Stimulated activated CD4-positive, alpha-beta T cell treated with anti-CD3 and anti-CD28 coated beads, Interleukin-1b, Interleukin-23, amount 100 ng/mL, for 24 hours (primary cell): Measurements from ENCODE around the gene DDX39A.
"Not testable (repeated sequence)": the region's sequence is repeated elsewhere in the genome, so short reads cannot be mapped to it uniquely, and the experiment has no call there.

Experiments used
- DNase-seq, 4 experiments: peaks; one replicate each; pipeline ENCODE4 v3.0.0-alpha.2; 2020; ENCODE audit warnings: low read depth in 4 of 4, low spot score in 1 of 4

DDX39A gene

DNA sequence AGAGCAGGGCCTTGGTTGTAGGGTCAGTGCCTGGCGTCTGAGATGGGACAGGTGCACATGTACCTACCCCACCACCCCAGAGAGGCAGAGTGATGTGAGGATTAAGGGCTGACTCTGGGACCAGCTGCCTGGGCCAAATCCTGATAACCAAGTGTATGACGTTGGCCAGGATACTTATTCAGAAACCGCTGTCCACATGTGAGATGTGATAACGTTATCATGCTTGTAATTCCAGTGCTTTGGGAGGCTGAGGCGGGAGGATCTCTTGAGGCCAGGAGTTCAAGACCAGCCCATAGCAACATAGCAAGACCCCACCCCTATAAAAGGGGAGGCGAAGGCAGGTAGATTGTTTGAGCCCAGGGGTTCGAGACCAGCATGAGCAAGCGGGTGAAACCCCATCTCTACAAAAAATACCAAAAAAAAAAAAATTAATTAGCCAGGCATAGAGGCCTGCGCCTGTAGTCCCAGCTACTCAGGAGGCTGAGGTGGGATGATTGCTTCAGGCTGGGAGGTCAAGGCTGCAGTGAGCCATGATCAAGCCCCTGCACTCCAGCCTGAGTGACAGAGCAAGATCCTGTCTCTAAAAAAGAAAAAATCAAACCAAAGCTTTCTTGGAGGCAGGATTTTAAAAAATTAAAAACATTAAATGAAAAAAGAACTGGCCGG is 27.9 kb downstream of the DDX39A start:
- DNase-seq = no peak

DNA sequence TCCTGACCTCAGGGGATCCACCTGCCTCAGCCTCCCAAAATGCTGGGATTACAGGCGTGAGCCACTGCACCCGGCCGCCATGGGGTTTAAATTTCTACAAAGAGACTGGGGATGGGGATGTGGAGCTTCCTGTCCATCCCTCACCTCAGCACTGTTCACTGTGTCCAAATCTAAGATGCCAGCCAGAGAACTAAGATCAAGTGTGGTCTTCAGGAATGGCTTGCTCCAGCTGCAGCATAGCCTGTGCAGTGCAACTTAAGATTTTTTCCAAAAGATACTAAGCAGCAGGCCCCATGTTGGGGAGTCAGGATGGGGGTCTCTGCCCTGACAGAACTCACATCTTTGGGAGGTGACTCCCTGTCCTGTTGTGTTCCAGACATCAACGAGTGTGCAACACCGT is 28.6 kb downstream of the DDX39A start:
- DNase-seq = no peak

DNA sequence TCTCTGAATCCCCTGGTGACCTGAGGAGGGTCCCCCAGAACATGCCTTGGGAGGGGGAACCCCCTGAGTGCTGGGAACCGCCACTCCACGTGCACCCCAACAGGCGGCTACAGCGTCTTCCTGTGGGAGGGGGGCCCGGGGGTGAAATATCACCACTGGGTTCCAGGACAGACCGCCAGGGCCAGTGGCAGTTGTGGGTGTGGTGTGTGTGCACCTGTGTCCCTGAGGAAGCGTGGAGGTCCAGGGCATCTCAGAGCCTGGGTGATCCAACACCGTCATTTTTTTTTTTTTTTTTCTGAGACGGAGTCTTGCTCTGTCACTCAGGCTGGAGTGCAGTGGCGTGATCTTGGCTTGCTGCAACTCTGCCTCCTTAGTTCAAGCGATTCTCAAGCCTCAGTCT is 33.6 kb downstream of the DDX39A start:
- no peak for DNase-seq

DNA sequence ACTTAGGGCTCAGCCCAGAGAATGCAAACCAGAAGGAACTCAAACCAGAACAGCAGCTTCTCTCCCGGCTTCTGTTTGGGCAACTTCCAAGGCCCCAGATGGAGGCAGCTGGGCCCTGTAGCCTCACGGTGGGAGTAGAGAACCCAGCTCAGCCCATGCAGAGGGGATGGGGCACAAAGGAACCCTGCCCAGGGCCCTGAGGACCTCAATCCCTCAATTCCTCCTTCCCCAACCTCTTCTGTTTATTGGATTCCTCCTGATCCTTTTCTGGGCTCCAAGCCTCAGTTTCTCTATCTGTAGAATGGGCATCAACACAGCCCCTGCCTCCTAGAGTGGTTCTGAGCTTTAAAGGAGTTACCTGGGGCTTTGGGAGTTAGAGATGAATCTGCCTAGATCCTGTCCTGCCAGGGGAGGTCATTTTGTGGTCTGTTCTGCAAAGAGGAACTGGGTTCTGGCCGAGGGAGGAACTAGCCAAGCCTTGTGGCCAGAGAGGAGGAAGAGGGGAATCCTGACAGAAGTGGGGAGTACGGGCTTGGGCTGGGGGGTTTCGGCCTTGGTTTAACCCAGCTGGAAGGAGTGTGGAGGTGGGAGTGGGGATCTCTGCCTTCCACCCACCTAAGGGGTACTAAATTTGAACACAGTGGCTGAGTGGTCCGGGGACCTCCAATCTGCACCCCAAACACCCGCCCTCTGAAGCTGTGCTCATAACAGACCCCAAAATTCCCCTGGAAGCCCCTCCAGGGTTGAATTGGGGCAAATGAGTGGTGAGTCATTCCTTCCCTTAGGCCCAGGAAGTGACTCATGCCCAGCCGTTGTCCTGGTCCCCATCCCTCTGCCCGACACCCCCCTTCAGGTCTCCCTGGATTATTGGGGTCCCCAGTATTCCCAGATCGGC is 35.2 kb downstream of the DDX39A start:
- no peak for DNase-seq

DNA sequence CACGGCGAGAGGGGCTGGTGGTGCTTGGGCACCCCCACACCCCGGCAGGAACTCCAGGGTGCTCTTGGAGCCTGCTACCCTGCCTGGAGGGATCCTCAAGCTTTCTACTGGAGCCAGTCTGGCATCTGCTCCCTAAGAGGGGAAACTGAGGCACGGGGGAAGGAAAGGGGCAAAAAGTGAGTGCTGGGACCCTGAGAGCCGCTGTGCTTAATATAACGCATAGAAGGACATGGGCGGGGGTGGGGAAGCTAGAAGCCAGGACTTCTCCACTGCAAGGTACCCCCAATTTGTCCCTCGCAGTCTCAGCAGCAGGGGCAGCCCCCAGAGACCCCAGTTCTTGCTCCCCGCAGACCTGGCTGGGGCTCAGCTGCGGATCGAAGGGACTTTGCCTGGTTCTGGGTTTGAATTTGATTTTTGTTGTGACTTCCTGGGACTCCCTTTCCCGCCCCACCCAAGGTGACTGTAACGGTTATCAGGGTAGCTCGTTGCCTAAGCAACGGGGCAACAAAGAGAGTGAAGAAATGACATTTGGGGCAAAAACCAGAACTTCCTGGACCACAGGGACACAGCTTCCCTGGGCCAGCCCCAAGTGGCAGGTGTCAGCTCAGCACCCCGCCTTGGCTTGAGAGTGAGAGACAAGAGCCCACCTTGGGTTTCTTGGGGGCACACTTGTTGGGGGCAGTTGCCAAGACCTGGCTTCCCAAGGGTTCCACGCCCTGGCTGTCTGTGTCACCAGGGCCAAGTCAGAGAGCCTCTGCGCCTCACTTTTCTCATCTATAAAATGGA is 37.3 kb downstream of the DDX39A start:
- peak in 2 of 4 experiments; percentile 51 to 71 for DNase-seq

DNA sequence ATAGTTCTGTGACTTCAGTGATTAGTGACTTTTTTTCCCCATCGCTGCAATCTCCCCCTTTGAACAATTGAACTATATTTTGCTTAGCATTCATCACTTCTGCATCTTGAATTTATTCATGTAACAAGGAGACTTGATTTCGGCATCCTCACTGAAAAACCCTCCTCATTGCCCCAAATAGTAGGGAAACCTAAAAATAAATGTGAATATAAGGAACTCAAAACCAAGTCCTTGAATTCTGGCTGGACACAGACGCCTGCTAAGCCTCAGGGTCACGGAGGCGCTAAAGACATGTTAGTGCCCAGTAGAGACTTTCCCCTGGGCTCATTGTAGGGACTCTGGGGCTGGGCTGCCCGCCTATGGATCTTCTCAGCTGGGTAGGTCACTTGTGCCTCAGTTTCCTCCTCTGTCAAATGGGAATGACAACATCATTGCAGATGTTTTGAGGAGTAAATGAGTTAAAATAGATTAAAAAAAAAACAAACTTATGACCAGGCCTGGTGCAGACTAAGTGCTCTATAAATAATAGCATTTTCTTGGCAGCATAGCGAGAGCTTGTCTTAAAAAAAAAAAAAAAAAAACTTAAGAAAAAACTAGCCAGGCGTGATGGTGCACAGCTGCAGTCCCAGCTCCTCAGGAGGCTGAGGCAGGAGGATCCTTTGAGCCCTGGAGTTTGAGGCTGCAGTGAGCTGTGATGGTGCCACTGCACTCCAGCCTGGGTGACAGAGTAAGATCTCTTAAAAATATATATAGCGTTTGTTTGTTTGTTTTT is 39.7 kb downstream of the DDX39A start:
- no peak for DNase-seq

DNA sequence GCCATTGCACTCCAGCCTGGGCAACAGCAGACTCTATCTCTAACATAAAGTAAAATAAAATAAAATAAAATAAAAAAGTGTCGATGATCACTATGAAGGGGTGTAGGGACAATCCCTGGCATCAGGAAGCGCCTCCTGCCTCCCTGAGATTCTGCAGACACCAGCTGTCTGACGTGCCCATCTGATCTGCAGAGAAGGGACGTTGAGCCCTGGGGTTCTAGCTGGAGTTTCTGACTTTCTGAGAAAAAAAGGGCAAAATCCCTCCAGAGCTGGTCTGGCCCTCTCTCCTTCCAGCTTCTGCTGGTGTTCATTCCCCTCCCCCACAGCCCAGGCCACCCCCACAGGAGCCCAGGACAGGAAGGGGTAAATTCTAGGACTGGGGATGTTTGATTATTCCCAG is 40.3 kb downstream of the DDX39A start:
- DNase-seq = no peak

DNA sequence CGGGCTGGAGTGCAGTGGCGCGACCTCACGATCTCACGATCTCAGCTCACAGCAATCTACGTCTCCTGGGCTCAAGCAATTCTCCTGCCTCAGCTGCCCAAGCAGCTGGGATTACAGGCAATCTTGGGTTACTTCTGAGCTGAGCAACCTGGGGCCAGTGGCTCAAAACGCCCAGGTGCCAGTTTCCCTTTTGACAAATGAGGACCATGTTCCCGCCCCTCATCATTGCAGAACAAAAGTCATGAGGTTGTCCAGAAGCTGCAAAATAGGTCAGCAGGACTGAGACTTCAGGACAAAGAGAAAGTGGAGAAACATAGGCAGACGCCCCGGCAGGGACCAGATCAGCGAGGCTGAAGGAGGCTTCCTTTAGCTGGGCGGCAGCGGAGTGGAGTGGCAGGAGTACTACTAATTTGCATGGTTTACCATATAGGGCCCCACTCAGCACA is 41.2 kb downstream of the DDX39A start:
- DNase-seq = no peak

DNA sequence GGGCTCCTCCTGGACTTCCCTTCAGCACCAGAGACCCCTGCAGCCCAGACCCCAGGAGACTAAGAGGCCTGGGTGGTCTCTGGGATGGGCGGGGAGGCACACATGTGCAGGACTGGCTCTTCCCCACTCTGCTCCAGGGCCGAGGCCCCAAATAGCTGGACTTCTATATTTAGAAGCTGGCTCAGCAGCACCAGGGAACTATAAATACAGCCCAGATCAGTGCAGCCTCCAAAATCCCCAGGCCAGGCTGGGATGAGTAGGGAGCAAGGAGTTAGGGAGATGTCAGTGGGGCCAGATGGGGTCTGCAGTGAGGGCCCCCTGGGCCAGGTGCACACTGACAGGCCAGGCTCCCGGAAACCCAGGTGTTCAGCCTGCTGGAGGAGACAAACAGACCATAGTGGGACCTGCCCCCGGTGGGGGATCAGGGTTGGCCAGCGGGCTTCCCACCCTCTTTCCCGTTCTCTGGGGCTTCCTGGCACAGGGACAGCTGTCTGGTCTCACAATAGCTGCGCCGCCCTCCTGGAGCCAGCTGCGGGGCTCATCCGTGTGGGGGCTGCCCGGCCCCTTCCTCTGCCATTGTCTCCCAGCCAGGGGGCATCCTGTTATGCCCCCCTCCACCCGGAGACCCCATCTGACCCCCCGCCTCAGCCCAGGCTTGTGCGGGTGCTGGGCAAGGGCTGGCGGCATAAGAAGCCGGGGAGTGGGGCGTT is 43.4 kb downstream of the DDX39A start:
- no peak for DNase-seq

DNA sequence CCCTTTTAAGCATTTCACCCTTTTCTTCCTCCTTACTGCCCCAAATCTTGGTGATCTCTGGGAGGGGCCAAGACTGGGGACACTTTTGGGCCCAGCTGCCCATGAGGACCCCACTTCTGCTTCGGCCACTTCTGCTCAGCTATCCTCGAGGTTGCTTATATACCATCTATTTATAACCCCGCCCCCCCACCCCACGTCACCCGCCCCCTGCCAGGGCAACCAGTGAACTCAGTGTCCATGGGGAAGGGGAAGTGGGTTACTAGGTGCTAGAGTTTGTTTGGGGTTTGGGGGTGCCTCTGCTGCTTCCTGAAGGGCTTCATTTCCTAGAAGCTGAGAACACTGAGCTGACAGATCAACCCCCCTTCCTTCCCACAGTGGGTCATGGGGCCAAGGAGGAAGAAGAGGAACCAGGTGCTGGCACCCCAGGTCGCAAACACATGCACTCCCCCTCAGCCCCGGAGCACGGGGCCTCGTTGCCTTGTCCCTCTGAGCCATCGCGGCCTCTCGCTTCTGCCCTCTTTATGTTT is 44.0 kb downstream of the DDX39A start:
- DNase-seq = no peak

DNA sequence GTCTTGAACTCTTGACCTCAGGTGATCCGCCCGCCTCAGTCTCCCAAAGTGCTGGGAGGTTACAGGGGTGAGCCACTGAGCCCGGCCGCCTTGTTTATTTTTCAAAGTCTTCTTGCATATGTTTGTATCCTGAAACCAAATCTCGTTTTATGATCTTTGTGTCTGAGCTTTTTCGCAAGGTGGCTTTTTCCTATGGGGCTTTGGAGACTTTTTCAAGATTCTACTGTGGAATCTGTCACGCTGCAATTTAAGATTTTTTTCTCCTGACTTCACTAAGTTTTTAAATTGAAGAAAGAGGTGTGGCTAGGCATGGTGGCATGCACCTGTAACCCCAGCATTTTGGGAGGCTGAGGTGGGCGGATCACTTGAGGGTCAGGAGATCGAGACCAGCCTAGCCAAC is 44.8 kb downstream of the DDX39A start:
- not testable (repeated sequence) for DNase-seq

DNA sequence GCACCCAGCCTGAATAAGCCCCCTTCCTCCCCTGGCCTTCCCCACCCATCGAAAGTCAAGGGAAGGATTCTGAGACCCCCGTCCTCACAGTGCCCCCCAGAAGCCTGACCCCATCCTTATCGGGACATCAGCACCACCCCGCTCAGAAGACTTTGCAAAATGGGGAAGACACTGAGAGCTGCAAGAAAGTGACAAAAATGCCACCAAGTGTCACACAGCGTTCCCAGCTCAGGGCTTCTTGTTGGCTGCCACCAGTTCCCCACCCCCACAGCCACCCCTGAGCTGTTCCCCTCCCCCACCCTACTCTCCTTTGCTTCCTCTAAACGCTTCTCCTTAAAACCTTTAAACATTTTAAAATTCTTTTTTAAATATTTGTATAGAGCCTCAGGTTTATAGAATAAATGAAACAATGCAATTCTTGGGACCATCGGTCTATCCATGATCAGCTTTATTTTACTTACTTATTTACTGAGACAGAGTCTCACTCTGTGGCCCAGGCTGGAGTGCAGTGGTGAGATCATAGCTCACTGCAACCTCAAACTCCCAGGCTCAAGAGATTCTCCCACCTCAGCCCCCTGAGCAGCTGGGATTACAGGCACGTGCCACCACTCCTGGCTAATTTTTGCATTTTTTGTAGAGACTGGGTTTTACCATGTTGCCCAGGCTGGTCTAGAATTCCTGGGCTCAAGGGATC is 46.6 kb downstream of the DDX39A start:
- not testable (repeated sequence) for DNase-seq

DNA sequence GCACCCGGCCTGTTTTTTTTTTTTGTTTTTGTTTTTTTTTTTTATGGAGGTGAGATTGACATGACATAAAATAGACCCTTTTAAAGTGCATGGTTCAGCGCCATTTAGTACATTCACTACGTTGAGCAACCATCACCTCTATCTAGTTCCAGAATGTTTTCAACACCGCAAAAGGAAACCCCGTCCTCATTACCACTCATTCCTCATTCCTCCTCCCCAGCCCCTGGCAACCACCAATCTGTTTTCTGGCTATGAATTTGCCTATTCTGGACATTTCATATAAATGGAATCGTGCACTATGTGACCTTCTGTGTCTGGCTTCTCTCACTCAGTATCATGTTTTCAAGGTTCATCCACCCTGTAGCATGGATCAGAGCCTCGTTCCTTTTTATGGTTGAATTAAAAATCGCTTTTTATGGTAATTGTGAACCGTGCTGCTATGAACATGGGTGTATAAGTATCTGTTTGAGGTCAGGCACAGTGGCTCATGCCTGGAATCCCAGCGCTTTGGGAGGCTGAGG is 47.8 kb downstream of the DDX39A start:
- DNase-seq = no peak

DNA sequence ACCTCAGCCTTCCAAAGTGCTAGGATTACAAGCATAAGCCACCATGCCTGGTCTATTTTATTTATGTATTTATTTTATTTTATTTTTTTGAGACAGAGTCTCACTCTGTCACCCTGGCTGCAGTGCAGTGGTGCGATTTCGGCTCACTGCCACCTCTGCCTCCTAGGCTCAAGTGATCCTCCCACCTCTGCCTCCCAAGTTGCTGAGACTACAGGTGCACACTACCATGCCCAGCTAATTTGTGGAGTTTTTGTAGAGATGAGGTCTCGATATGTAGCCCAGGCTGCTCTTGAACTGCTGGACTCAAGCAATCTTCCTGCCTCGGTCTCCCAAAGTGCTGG is 48.2 kb downstream of the DDX39A start:
- no peak for DNase-seq

DNA sequence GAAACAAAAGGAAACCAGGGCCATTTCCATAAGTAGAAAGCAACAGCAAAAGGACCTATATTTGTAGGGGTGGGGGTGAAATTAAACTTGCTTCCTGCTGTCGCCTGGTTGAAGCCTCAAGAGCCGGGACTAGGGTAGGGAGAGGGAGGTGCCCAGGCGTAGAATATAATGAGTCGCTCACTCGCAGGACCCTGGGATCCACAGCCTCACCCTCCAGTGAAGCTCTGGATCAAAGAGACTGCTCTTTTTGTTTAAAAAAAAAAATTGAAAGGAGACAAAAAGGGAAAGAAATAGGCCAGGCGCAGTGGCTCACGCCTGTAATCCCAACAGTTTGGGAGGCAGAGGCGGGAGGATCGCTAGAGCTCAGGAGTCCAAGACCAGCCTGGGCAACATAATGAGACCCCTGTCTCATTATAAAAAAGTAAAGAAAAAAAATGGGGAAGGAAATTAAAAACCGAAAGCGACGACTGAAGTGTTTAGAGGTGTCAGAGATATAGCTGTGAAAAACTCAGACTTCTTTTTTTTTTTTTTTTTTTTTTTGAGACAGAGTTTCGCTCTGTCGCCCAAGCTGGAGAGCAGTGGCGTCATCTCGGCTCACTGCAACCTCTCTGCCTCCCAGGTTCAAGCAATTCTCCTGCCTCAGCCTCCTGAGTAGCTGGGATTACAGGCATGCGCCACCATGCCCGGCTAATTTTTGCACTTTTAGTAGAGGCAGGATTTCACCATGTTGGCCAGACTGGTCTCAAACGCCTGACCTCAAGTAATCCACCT is 48.8 kb downstream of the DDX39A start:
- DNase-seq = no peak

DNA sequence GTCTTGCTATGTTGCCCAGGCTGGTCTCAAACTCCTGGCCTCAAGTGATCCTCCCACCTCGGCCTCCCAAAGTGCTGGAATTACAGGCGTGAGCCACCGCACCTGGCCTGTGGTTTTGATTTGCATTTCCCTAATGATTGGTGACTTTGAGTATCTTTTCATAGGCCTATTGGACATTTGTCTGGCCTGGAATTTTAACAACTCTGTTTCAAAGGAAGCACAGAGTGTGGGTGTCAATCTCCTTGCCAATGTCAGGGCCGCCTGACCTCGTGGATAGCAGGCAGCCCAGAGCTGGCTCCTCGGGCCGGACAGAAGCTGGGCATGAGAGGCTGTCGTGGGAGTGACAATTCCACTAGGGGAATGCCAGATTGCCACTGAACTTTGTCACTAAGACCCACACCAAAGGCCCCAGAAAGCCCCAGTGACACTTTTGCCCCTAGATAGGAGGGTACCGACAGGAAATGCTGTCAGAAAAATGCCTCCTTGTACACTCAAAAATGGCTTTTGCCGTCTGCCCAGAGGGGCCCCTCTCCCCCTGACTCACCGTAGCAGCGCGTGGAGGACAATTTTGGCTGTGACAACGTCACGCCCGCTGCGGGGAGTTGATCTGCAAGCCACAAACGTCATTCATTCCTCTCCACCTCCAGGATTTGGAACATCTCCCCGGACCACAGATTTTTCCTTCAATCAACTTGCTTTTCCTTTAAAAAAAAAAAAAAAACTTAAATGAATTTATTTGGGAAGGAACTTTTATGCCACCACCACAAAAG is 49.6 kb downstream of the DDX39A start:
- DNase-seq = peak; percentile 64 to 89 (median 76)

DNA sequence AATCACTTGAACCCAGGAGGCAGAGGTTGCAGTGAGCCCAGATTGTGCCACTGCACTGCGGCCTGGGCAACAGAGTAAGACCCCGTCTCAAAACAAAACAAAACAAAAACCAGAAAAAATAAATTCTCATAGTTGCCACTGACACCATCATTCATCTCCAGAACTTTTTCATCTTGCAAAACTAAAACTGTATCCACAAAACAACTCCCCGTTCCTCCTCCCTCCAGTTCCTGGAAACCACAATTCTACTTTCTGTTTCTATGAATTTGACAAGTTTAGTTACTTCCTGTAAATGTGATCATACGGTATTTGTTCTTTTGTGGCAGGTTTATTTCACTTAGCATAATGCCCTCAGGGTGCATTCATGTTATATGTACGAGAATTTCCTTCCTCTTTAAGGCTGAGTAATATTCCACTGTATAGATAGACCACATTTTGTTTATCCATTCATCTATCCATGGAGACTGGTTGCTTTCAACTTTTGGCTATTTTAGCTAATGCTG is 51.1 kb downstream of the DDX39A start:
- DNase-seq = no peak

DNA sequence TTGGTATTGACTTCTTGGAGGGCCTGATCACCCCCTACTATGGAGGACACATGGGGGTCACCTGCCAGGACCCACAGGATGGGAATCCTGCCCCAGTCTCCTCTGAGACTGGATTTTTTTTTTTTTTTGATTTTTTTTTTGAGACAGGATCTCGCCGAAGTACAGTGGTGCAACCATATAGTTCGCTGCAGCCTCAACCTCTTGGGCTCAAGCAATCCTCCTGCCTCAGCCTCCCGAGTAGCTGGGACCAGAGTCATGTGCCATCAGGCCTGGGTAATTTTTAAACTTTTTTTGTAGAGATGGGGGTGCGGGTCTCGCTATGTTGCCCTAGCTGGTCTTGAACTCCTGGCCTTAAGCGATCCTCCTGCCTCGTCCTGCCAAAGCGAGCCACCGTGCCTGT is 52.1 kb downstream of the DDX39A start:
- DNase-seq = no peak
